HG02981 (cell line): ENCODE results near the gene GDPD4.

Experiments
- ATAC-seq: cut with Tn5 transposase; IDR thresholded peaks from one replicate; pipeline ENCODE4 v1.9.1; 2021; ENCODE audit warnings: mild to moderate bottlenecking, moderate library complexity; ENCODE audit not compliant: unreplicated experiment

GDPD4 gene

GRCh38 chr11:77299528-77299993, 1.9 kb downstream of the GDPD4 start:
- no peak for ATAC-seq

- ATAC-seq, result no peak
Observed at GRCh38 chr11:77294040-77294439, 7.4 kb downstream of the GDPD4 start.

GRCh38 chr11:77289737-77290136, 11.7 kb downstream of the GDPD4 start:
- no peak for ATAC-seq

- ATAC-seq, result no peak
Observed at GRCh38 chr11:77287615-77288273, 13.7 kb downstream of the GDPD4 start.

- ATAC-seq, result no peak
Observed at GRCh38 chr11:77287136-77287535, 14.3 kb downstream of the GDPD4 start.

- ATAC-seq, result no peak
Observed at GRCh38 chr11:77284476-77285468, 16.7 kb downstream of the GDPD4 start.

GRCh38 chr11:77283101-77283500, 18.4 kb downstream of the GDPD4 start:
- no peak for ATAC-seq

GRCh38 chr11:77278595-77279506, 22.6 kb downstream of the GDPD4 start:
- no peak for ATAC-seq

- no peak for ATAC-seq
Observed at GRCh38 chr11:77276271-77276670, 25.2 kb downstream of the GDPD4 start.

GRCh38 chr11:77270921-77271320, 30.6 kb downstream of the GDPD4 start:
- no peak for ATAC-seq

- no peak for ATAC-seq
Observed at GRCh38 chr11:77269484-77270123, 31.9 kb downstream of the GDPD4 start.

GRCh38 chr11:77267962-77268361, 33.5 kb downstream of the GDPD4 start:
- ATAC-seq, result no peak

GRCh38 chr11:77266766-77267165, 34.7 kb downstream of the GDPD4 start:
- ATAC-seq, result no peak

GRCh38 chr11:77262803-77263202, 38.7 kb downstream of the GDPD4 start:
- no peak for ATAC-seq

- no peak for ATAC-seq
Observed at GRCh38 chr11:77259641-77260040, 41.8 kb downstream of the GDPD4 start.

- ATAC-seq, result no peak
Observed at GRCh38 chr11:77253690-77254089, 47.8 kb downstream of the GDPD4 start.

GRCh38 chr11:77252555-77253270, 48.8 kb downstream of the GDPD4 start:
- ATAC-seq, result no peak

GRCh38 chr11:77250881-77251640, 50.4 kb downstream of the GDPD4 start:
- ATAC-seq, result no peak

GRCh38 chr11:77249427-77249826, 52.1 kb downstream of the GDPD4 start:
- ATAC-seq, result no peak
